ENCODE results near the gene ZFHX3.
A peak's percentile ranks its signal among the peaks of the same experiment; 100 is the strongest.

Gene ZFHX3

GRCh38 chr16:72939247-72939646 lies 108.7 kb downstream of the ZFHX3 start:
- DNase-seq = peak; percentile 53
- H3K27me3 ChIP-seq = no peaks in the 10 kb centered on the region
- H3K4me3 ChIP-seq (ENCODE audit: low read depth, low read length) = no peak overlapping the region
- peaks cover 17% of the 10 kb centered on the region for H3K36me3 ChIP-seq
- TF ChIP-seq, protein P1, sequence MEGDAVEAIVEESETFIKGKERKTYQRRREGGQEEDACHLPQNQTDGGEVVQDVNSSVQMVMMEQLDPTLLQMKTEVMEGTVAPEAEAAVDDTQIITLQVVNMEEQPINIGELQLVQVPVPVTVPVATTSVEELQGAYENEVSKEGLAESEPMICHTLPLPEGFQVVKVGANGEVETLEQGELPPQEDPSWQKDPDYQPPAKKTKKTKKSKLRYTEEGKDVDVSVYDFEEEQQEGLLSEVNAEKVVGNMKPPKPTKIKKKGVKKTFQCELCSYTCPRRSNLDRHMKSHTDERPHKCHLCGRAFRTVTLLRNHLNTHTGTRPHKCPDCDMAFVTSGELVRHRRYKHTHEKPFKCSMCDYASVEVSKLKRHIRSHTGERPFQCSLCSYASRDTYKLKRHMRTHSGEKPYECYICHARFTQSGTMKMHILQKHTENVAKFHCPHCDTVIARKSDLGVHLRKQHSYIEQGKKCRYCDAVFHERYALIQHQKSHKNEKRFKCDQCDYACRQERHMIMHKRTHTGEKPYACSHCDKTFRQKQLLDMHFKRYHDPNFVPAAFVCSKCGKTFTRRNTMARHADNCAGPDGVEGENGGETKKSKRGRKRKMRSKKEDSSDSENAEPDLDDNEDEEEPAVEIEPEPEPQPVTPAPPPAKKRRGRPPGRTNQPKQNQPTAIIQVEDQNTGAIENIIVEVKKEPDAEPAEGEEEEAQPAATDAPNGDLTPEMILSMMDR (IDR thresholded peaks at IDR 0.05; ENCODE audit: low read depth, low read length) = peak; percentile 39
- no peaks in the 10 kb centered on the region for H3K9me3 ChIP-seq
- peaks cover 18% of the 10 kb centered on the region for H3K4me1 ChIP-seq

DNA sequence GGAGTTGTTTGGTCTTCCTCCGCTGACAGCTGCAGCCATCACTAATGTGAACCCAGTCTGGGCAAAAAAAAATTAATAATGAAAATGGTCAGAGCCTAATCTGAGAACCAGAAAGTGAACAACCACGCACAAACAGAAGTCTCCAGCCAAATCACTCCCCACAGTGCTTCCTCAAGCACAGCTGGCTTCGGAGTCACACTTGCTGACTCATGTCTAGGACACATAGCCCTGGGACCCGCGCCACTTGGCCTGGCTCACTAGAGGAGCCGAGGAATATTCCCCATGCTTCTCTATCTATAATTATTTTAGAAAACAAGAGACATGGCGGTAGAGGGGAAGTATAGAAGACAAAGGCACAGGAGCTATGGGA lies 109.1 kb downstream of the ZFHX3 start:
- TF ChIP-seq, protein P1 (IDR thresholded peaks at IDR 0.05; ENCODE audit: low read depth, low read length) = no peak
- Histone ChIP-seq H3K4me1 (peaks cover 18% of the 10 kb centered on the region), H3K36me3 (peaks cover 17% of the 10 kb centered on the region), H3K4me3 (ENCODE audit: low read depth, low read length) (no peak overlapping the region), H3K9me3 (no peaks in the 10 kb centered on the region), H3K27me3 (no peaks in the 10 kb centered on the region)
- peak; percentile 57 for DNase-seq

- Histone ChIP-seq H3K4me1 (peaks cover 18% of the 10 kb centered on the region), H3K36me3 (peaks cover 17% of the 10 kb centered on the region), H3K9me3 (no peaks in the 10 kb centered on the region), H3K27me3 (no peaks in the 10 kb centered on the region), H3K4me3 (ENCODE audit: low read depth, low read length) (no peak overlapping the region)
- DNase-seq = no peak
- TF ChIP-seq, protein P1 (IDR thresholded peaks at IDR 0.05; ENCODE audit: low read depth, low read length) = no peak
These were observed 109.8 kb downstream of the ZFHX3 start for GRCh38 chr16:72937916-72938794.

DNA sequence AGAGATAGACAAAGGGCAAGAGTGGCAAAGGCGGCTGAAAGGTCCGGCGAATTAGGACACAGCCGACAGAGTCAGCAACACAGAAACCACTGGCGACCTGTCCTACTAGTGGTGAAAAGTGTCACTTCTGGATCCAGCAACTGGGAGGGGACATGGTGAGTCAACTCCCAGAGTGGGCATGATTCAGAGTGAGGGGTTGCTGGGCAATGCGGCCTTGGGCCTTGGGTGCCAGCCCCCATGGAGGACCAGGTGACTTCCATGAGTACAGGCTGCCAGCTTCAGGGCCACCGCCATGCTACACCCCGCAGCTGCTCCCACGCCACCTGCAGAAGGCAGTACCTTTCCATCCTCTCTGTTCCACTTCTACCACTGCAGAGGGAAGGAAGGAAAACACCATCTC lies 110.6 kb downstream of the ZFHX3 start:
- H3K4me3 ChIP-seq (ENCODE audit: low read depth, low read length) = no peak overlapping the region
- H3K27me3 ChIP-seq = no peaks in the 10 kb centered on the region
- H3K4me1 ChIP-seq = peaks cover 18% of the 10 kb centered on the region
- DNase-seq = no peak
- TF ChIP-seq, protein P1 (IDR thresholded peaks at IDR 0.05; ENCODE audit: low read depth, low read length) = no peak
- no peaks in the 10 kb centered on the region for H3K9me3 ChIP-seq
- peaks cover 13% of the 10 kb centered on the region for H3K36me3 ChIP-seq

DNA sequence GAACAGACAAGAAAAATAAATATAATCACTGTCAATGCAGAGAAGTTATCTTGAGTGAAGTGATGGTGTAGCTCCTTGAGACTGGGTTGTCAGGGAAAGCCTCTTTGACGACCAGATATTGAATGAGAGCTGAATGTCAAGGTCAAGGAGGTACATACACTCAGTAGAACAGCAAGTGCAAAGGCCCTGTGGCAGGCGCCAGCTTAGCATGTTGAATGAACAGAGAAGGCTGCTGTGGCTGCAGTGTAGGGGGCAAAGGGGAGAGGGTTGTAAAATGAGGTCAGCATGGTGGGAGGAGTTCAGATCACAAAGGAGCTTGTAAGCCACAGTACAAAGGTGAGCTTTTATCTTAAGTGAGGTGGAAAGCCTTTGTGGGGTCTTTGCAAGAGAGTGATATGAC lies 111.5 kb downstream of the ZFHX3 start:
- peaks cover 13% of the 10 kb centered on the region for H3K36me3 ChIP-seq
- peaks cover 26% of the 10 kb centered on the region for H3K4me1 ChIP-seq
- TF ChIP-seq, protein P1 (IDR thresholded peaks at IDR 0.05; ENCODE audit: low read depth, low read length) = no peak
- no peaks in the 10 kb centered on the region for H3K27me3 ChIP-seq
- no peak overlapping the region for H3K4me3 ChIP-seq (ENCODE audit: low read depth, low read length)
- no peak for DNase-seq
- H3K9me3 ChIP-seq = no peaks in the 10 kb centered on the region

DNA sequence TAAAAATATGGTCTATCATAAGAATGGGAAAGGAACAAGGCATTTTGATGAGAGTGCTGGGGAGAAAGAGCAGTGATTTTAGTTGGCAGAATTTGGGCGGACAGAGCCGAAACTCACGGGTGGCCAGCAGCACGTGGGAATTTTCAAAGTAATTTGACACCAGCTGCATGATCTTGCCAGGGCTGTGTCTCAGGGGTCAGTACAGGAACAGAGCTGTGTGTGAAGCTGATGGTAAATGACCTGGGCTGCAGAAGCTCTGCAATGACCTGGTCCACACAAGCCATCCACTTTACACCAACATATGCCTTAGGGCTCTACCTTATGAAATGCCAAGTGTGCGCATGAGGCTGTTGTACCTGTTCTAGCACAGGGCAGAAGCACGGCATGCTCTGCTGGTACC lies 112.0 kb downstream of the ZFHX3 start:
- H3K36me3 ChIP-seq = peaks cover 13% of the 10 kb centered on the region
- DNase-seq = no peak
- H3K9me3 ChIP-seq = no peaks in the 10 kb centered on the region
- TF ChIP-seq, protein P1 (IDR thresholded peaks at IDR 0.05; ENCODE audit: low read depth, low read length) = no peak
- H3K27me3 ChIP-seq = no peaks in the 10 kb centered on the region
- H3K4me3 ChIP-seq (ENCODE audit: low read depth, low read length) = no peak overlapping the region
- peaks cover 31% of the 10 kb centered on the region for H3K4me1 ChIP-seq

Measured in BE2C (cell line).